DMS114 treated with DMSO at 0.1 percent for 48 hours (cell line): Measurements from ENCODE around the gene UBE2Z.
"Not testable (repeated sequence)": the region's sequence is repeated elsewhere in the genome, so short reads cannot be mapped to it uniquely, and the experiment has no call there.

Experiments used
- DNase-seq: peaks from one replicate; lab custom pipeline; 2025; ENCODE audit not compliant: unreplicated experiment; lab: John Stamatoyannopoulos, UW

Gene UBE2Z

DNA sequence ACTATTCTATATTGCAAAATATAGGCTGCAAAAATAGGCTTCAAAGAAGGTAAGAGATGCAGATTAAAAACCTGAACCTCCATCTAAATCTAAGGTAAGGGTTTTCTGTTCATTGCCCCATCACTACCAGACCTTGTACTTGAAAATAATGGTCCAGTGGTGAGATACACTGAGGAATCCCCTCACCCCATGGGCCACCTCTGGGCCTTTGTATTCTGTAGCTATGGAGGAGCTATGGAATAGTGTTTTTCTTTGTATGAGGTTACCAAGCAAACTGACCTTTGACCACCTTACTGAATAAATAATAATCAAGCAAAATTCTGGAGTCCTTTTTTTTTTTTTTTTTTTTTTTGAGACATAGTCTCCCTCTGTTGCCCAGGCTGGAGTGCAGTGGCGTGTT lies 4.8 kb upstream of the UBE2Z start:
- DNase-seq = no peak

DNA sequence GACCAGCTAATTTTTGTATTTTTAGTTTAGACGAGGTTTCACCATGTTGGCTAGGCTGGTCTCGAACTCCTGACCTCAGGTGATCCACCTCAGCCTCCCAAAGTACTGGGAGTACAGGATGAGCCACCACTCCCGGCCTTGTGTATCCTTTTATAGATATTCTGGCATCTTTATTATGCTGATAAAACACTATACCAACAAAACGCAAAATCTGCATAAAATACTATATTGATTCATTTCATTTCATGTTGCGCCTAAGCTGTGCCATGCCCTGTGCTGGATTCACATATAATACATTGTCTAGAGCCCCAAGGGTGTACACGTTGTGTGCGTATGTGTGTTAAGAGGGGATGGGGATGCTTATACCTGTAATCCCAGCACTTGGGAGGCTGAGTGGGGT lies 3.8 kb upstream of the UBE2Z start:
- DNase-seq = no peak

DNA sequence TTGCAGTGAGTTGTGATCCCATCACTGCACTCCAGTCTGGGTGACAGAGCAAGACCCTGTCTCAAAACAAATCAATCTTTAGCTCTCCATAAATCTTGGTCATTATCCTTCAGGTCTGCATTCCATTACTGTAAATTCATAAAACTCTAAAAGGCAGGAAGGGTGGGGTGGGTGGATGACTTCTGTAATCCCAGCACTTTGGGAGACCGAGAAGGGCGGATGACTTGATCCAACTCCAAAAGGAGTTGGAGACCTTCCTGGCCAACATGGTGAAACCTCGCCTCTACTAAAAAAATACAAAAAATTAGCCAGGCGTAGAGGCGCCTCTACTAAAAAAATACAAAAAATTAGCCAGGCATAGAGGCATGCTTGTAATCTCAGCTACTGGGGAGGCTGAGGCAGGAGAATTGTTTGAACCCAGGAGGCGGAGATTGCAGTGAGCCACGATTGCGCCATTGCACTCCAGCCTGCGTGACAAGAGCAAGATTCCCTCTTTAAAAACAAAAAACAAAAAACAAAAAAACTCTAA lies 2.2 kb upstream of the UBE2Z start:
- no peak for DNase-seq

DNA sequence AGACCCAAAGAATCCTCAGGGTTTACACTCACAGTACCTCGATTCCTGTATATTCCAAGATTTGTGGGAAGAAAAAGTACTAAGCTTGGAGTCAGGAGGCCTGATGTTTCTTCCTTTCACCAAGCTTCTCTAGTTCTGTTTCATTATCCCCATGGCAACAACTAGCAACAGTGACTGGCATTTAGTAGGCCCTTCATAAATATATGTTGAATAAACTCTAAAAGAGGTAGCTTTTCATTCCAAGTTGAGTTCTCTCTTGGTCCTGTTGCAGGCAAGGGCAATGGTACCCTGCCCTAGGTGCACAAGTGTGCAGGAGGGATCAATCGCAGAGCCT lies 527 bp upstream of the UBE2Z start:
- DNase-seq = peak; percentile 72

DNA sequence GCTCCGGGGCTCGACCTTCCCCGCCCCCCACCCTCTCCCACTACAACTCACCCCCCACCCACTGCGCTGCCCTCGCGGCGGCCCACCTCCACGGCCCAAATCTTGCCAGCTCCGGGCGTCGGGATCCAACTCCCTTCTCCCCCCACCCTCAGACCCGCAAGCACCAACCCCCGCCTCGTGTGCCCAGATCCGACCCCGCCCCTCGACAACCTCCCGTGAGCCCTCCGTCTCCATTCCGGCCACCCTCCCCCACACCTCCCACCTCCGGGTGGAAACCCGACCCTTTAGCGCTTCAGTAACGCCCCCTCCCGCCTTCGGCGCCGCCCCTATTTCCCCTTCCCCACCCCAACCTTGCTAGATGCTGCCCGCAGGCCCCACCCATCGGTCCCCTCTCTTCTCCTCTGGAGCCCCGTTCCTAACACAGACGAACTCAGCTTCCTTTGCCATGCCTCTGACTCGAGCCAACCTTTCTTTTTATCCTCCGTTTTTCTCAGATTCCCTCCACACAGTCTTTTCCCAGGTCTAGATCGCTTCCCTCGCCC lies 717 bp downstream of the UBE2Z start:
- DNase-seq = peak; percentile 76

DNA sequence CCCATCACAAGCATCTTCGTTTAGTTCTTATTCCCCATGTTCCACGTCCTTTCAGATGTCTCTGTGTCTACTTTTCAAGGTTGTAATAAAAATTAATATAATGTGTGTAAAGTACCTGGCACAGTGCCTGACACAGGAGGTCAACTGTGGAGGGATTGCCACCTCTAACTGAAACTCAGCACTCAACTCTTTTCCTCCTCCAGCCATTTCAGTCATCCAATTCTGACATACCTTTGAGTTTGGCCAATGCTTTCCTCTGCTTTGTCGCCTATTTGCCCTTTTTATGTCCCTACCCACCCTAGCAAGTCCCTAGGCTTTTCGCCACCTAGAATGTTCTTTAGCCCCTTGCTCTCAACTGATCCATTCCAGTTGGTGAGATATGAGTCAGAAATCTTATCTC lies 1.6 kb downstream of the UBE2Z start:
- DNase-seq = no peak

DNA sequence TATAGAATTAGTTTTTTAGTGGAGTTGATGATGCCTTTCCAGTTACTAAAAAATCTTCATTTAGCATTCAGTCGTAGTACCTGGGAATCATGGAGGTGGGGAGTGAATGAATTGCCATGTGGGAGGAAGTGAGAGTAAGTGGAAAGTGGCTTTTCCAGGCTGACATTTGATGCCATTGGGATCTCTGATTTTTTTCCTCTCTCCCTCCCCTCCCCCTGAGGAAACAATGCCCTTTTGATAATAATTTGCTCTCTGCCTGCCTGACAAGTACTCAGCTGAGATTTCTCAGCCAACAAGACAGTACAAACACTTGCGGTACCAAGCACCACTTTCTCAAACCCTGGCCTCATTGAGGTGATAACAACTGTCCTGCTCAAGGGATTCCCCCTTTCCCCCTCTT lies 2.2 kb downstream of the UBE2Z start:
- no peak for DNase-seq

DNA sequence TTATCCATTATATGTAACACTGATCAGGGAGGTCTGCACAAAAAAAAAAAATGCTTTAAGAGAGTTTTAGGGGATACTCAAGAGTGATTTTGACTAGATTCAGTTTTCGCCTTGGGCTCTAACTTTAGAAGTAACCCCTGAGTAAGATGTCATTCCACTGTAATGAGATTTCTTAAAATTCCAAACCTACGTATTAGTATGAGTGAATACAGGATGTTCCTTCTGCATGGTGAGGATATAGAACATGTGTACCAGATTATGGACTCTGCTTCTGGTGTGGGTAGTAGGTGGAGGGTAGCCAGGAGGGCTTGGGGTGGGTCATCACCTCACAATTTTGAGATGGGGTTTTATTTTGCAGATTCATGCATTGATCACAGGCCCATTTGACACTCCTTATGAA lies 4.3 kb downstream of the UBE2Z start:
- no peak for DNase-seq

DNA sequence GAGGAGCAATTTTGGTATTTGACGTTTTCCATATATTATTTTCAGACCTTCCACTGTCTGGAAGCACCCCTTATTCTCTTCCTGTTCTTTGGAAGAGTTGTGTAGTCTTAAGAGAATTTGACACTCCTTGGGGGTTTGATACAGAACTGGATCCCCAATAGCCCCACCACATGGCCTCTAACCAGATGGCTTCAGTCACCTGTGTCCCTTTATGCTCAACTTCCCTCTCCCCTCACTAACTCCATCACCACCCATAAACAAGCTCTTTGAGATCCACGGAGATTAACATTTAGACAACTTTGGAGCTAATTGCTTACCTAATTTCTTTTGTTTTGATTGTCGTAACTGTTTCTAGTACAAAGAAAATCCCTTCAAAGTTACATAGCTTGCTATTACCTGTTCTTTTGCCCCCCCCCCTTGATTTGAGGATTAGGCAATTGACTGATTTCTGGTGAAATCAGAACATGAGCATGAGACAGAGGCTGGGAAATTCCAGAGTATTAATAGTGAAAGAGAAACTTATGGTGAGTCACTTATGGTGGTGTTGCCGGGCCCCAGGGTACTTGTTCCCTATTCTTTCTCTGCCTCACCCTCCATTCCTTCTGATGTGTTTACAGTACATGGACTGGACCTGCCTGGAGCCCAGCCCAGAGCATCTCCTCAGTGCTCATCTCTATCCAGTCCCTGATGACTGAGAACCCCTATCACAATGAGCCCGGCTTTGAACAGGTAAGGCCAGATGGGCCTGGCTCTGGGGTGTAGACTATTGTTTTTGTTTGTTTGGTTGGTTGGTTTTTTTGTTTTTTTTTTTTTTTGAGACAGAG lies 7.5 kb downstream of the UBE2Z start:
- no peak for DNase-seq

DNA sequence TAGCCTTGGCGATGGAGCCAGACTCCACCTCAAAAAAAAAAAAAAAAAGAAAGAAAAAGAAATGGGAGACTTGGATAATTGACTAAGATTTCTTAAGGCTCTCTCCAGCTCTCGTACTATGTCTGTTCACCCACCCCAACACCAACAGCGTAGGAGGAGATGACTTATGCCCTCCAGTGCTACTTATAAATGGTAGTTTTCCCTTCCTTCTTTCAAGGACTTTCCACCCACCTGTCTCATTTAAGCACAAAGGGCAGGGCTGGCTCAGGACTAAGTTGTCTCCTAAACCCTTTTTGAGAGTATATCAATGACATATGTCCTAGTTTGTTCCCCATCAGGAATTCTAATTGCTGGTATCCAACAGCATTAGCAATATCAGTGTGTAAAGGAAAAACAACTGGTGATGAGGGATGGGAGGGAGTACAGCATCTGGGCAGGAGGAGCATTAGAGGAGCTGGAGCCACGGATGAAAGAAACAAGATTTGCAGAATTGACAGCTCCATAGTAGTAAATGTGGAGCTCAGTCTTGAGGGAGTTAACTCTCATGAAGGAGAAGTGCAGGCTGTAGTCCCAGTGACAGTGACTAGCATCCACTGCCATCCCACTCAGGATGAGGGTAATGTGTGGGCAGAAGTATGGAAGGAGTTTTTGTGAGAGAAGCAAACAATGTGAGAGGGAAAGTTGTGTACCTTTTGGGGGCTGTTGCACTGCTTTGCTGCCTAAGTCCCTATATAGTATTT lies 17.2 kb downstream of the UBE2Z start:
- DNase-seq = no peak

DNA sequence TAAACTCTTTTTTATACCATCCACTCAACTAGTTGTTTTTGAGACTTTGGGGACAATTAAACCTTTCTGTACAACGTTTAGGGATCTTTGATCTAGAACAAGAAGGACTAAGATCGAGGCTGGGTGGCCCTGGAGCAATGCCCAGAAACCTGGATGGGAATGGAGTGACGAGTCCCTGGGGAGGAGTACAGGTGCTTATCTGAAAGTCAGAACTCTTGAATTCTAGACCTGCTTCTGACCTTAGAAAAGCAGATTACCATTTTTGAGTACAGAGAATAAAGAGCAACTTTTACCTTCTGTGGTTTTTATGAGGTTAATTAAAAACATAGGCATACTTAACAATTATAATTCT lies 17.8 kb downstream of the UBE2Z start:
- DNase-seq = no peak

DNA sequence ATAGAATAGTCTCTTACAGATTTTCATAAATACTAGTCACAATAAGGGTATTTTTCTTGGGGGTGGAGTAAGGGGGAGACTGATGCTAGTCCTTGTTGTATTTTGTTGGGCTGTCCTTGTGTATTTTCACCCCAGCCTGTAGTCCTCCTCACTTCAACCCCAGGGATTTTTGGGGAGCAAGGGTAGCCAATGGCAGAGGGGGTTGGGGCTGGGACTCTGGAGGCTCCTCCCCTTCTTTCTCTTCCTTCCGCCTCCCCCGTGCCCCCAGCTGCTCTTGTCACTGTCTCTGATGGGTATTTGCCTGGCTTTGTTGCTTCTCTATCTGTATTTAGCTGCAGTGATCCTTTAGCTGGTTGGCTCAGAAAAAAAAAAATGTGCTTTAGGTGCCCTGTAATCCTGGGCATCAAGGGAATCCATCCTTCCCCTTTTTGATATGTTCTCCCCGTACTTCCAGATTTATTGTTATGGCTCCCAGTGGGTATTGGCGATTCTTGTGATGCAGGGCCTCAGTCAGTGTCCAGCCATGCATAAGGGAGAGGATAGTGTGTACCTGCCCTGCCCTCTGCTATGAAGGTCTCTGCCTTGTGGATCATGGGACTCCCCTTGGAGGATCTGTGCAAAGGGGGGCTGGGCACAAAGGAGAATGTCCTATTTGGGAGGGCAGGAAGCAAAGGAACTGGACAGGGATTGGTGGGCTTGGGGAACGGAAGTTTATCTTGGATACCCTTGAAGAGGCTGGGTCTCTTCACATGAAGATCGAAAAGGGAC lies 20.0 kb downstream of the UBE2Z start:
- DNase-seq = no peak

DNA sequence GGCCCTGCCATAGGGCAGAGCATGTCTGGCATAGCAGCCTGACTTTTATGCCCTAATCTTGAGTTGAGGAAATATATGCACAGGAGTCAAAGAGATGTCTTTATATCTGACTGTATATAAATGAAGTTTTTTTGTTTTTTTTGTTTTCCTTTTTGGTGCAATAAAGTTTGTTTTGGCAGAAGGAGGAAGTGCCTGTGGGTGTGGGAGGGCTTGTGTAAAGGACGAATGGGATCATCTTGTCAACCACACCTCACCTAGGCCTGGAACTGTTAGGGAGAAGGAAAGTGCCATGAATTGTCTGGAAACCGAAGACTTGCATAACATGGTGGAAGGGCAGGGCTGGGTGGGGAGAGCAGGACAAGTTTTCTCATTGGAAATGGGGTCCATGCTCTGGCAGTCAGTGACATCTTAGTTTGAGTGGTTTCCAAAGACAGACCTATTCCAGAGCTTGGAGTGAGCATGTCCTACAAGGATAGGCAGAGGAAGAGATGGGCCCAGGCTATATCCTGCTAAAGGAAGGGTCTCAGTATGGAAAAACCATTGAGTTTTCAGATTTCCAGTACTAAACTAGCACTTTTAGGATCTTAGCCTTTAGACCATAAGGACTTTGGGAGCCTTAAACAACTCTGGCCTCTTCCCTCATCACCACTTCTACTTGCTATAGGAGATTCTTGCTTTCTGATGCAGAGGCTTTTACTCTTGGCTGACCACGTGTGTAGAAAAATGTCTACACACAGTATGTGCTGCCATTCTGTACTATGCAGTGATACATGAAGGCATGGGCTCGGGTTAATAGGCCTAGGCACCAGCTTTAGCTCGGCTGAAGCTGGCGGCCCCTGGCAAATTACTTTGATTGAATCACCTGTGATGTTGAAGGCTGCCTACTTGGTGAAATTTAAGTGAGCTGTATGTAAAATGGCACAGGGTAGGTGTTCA lies 20.9 kb downstream of the UBE2Z start:
- no peak for DNase-seq

DNA sequence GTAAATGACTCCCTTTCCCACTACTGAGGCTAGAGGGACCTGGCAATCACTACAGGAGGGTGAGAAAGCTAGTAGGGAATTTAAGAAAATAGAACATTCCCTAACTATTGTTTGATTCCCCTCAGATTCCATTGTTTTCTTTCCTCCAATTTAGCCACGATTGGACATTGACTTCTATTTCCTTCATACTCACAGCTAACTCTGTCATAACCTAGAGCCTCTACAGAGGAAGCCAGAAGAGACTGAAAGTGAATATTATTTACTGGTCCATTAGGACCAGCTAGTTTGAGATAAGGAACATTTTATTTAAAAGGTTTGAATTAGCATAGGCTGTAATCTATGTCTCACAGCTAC lies 21.6 kb downstream of the UBE2Z start:
- no peak for DNase-seq

DNA sequence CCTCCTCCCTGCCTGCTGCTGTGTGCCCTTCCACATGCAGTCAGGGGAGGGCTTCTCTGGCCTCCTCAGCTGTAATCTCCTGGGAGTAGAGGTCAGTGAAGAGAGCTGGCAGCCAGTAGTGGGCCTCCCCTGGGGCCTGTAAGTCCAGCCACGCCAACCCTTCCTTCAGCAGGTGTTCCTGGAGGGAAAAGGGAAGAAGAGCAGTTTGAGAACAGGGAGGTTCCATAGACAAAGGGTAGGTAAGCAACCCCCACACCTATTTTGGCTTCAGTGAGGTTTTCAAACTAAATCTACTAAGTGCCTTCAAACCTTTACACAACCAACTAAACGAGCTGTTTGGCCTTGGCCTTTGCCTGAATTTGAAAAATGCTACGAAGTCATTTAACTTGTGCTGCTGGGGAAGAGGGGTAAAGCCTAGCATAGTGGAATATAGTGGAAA lies 22.2 kb downstream of the UBE2Z start:
- no peak for DNase-seq

DNA sequence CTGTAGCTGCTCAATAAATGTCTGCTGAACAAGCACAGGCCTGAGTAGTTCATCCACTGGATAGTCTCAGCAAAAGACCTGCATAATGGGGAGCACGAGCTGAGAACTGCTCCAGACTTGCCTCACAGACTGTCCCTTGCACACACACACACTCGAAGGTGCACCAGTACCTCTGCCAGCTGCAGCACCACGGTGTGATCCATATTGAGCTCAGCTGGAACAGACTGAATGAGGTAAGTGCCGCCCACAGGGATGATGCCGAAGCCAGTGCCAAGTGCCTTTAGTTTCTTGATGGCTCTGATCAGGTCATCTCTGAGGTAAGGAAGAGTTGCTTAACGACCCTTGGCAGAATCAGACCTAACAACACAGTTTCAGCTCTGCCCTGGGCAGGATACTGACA lies 24.8 kb downstream of the UBE2Z start:
- no peak for DNase-seq

DNA sequence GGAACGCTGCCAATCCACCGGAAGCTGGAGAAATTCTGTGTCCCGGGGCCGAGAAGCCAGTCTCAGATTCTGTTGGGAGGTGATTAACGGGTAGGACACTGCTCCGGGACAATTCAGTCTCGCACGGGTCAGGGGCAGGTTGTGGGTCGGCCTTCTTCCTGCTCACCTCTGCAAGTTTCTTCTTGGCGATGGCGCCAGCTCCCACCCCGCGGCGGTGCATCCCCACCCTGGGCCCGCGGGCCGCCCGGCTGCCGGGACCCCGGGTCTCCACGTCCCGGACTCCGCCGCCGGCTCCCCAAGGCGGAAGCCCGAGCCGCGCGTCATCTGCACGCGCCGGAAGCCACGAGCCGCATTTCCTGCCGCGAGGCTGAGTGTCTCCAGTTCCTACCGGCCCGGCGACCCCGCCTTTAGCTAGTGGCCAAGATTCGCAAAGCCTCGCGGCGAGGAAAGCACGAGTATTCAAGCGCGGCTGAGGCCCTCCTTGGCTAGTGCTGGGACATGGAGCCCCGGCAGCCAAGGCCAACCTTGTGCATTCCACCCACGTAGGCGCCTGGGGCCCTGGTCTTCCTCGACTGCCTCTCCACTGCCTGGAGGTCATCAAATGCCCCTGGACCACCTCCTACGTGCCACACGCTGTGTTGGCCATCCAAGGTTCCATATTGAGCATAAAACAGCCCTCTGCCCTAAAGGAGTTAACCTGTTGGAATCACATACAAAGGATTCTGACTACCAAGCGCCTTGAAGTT lies 36.5 kb downstream of the UBE2Z start, which contains the start of gene SNF8:
TSS of gene SNF8 (minus strand) at position 328 of the 746 bp plus-strand sequence. CDS start at position 220, 108 bp downstream.
- peak; percentile 85 for DNase-seq

DNA sequence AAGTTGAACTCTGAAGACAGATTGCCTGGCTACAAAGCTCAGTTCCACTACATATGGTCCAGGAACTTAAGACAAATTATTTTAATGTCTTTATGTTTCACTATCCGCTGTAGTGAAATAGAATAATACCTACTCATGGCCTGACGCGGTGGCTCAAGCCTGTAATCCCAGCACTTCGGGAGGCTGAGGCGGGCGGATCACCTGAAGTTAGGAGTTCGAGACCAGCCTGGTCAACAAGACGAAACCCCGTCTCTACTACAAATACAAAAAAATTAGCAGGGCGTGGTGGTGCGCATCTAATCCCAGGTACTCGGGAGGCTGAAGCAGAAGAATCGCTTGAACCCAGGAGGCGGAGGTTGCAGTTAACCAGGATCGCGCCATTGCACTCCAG lies 37.0 kb downstream of the UBE2Z start:
- not testable (repeated sequence) for DNase-seq

DNA sequence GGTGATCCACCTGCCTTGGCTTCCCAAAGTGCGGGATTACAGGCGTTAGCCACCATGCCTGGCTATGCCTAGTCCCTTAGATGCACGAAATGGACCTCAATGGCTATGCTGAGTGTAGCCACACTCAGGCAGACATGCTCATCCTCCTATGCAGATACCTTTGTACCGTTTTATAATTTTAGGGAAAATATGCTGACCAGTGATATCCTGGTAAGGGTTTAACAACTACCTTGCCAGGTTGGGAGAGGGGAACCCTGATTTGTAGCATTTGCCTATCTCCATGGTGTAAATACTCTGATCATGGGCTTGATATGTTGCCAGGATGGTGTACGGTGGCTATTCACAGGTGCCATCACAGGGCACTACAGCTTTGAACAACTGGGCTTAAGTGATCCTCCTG lies 43.4 kb downstream of the UBE2Z start:
- no peak for DNase-seq

DNA sequence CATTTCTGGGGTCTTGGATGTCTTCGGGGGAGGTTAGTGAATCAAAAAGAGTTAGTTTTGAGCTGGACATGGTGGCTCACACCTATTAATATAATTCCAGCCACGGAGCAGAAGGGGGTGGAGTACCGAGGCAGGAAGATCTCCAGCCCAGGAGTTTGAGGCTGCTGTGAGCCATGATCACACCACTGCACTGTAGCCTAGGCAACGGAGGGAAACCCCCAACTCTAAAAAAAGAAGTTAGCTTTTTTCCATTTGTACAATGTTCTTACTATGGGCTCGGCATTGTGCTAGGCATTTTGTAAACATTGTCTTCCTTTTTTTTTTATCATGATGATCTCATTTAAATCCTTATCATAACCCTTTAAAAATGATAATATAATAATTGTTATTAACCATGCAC lies 44.7 kb downstream of the UBE2Z start:
- no peak for DNase-seq
